HepG2 (cell line): ENCODE results near the gene CBFA2T2. TPM values are rescaled to one million over a fixed set of nuclear protein-coding genes. Genes with fewer than 3 reads are reported as not detected.

Experiments
- GLI4 ChIP-seq: sonication (generic); formaldehyde crosslinking; IDR thresholded peaks from 2 replicates; pipeline ENCODE4 v1.5.1; 2020; ENCODE audit warnings: missing genetic modification reagents, mild to moderate bottlenecking, moderate library complexity, borderline replicate concordance
- IKZF4 ChIP-seq: sonication (generic); formaldehyde crosslinking; IDR thresholded peaks from 2 replicates; pipeline ENCODE4 v1.5.1; 2020; ENCODE audit warnings: borderline replicate concordance, mild to moderate bottlenecking, low read depth, missing genetic modification reagents; ENCODE audit errors: not compliant biosample characterization
- KDM4B ChIP-seq: sonication (generic); formaldehyde crosslinking; IDR thresholded peaks from 2 replicates; pipeline ENCODE4 v1.4.0; 2020; ENCODE audit warnings: missing genetic modification reagents
- LCORL ChIP-seq, 2 experiments: fragments of 450-650 bp in 1 of 2; sonication (generic) in 1 of 2; formaldehyde crosslinking in 1 of 2; IDR thresholded peaks; 2 replicates each; pipeline versions ENCODE4 v1.5.0 to v1.6.1; 2017 to 2020; ENCODE audit warnings: antibody characterized with exemption in 1 of 2, missing genetic modification reagents in 1 of 2
- MAFG ChIP-seq: sonication (generic); formaldehyde crosslinking; IDR thresholded peaks from 2 replicates; pipeline ENCODE4 v1.5.1; 2020; ENCODE audit warnings: mild to moderate bottlenecking, missing genetic modification reagents
- MXD4 ChIP-seq: IDR thresholded peaks from 2 replicates; pipeline ENCODE4 v1.6.1; 2016; ENCODE audit warnings: mild to moderate bottlenecking, missing biosample characterization, missing genetic modification reagents
- PHF8 ChIP-seq: sonication (generic); formaldehyde crosslinking; IDR thresholded peaks from 2 replicates; pipeline ENCODE4 v1.5.0; 2020; ENCODE audit warnings: missing genetic modification reagents
- RAD21 ChIP-seq: fragments of 450-650 bp; formaldehyde crosslinking; IDR thresholded peaks from 2 replicates; pipeline ENCODE4 v1.5.0; 2020; ENCODE audit warnings: mild to moderate bottlenecking
- RFXAP ChIP-seq: sonication (generic); formaldehyde crosslinking; IDR thresholded peaks from 2 replicates; pipeline ENCODE4 v1.4.0; 2020; ENCODE audit warnings: missing genetic modification reagents, borderline replicate concordance
- SUZ12 ChIP-seq: fragments of 150-350 bp; IDR thresholded peaks from 2 replicates; pipeline ENCODE4 v1.6.1; 2014; ENCODE audit warnings: low read depth, low read length
- XBP1 ChIP-seq: sonication (generic); formaldehyde crosslinking; IDR thresholded peaks from 2 replicates; pipeline ENCODE4 v1.5.0; 2020; ENCODE audit warnings: missing genetic modification reagents
- ZFP36L1 ChIP-seq: sonication (generic); formaldehyde crosslinking; IDR thresholded peaks from 2 replicates; pipeline ENCODE4 v1.8.0; 2022; ENCODE audit warnings: mild to moderate bottlenecking, missing genetic modification reagents, moderate library complexity
- ZNF724P ChIP-seq: sonication (generic); formaldehyde crosslinking; IDR thresholded peaks from 2 replicates; pipeline ENCODE4 v1.8.0; 2022; ENCODE audit warnings: missing genetic modification reagents, borderline replicate concordance
- polyA plus RNA-seq, 8 experiments: library from polyadenylated mRNA; depleted of rRNA in 3 of 8; stranded (reverse) in 7 of 8; unstranded in 1 of 8; fragments of >200 nt; fragmentation: Illumina TruSeq in 4 of 8; extraction: Trizol in 4 of 8; gene quantifications; 2 replicates each; pipeline versions ENCODE4 v1.2.1 to v1.2.3, GENCODE V29; 2011 to 2016; ENCODE audit warnings: low read depth in 4 of 8, missing spikeins in 1 of 8, mixed read lengths in 1 of 8; ENCODE audit not compliant: insufficient read depth in 1 of 8
- total RNA-seq, 5 experiments: library from RNA; depleted of rRNA; stranded (reverse); fragments of >200 nt; fragmentation: Illumina TruSeq; extraction: Trizol; gene quantifications; 2 replicates each; pipeline ENCODE4 v1.2.3, GENCODE V29; 2016; ENCODE audit warnings: low read depth in 1 of 5
- TF ChIP-seq, protein P1 (sequence below): sonication (generic); formaldehyde crosslinking; IDR thresholded peaks from 2 replicates; pipeline ENCODE4 v1.5.1; 2020; ENCODE audit warnings: mild to moderate bottlenecking, missing genetic modification reagents, moderate library complexity

The CBFA2T2 gene
- total and polyA plus RNA-seq, 2 of the 13 experiments (the other 11 are each of a cell fraction or from before 2014, with no cell fraction given) = 6.3 to 21.2 TPM

GRCh38 chr20:33673114-33673409 lies 183.2 kb downstream of the CBFA2T2 start (continued):
- TF ChIP-seq GLI4 (CRISPR knock-in tag) (peak; percentile 41; the same call in 1 of the 2 replicates), ZNF724P (CRISPR knock-in tag) (no peak), RFXAP (CRISPR knock-in tag) (0 out of 2 replicates have a peak, but pooled peaks have one; percentile 11), KDM4B (CRISPR knock-in tag) (0 out of 2 replicates have a peak, but pooled peaks have one; percentile 5), XBP1 (CRISPR knock-in tag) (no peak), ZFP36L1 (no peak), MAFG (CRISPR knock-in tag) (no peak), SUZ12 (no peak), MXD4 (CRISPR knock-in tag) (0 out of 2 replicates have a peak, but pooled peaks have one; percentile 2), LCORL (IDR thresholded peaks at IDR 0.05) (no peak), LCORL (CRISPR knock-in tag; IDR thresholded peaks at IDR 0.05) (no peak), PHF8 (CRISPR knock-in tag) (no peak), RAD21 (no peak), IKZF4 (CRISPR knock-in tag) (peak; percentile 26)
- TF ChIP-seq, protein P1, sequence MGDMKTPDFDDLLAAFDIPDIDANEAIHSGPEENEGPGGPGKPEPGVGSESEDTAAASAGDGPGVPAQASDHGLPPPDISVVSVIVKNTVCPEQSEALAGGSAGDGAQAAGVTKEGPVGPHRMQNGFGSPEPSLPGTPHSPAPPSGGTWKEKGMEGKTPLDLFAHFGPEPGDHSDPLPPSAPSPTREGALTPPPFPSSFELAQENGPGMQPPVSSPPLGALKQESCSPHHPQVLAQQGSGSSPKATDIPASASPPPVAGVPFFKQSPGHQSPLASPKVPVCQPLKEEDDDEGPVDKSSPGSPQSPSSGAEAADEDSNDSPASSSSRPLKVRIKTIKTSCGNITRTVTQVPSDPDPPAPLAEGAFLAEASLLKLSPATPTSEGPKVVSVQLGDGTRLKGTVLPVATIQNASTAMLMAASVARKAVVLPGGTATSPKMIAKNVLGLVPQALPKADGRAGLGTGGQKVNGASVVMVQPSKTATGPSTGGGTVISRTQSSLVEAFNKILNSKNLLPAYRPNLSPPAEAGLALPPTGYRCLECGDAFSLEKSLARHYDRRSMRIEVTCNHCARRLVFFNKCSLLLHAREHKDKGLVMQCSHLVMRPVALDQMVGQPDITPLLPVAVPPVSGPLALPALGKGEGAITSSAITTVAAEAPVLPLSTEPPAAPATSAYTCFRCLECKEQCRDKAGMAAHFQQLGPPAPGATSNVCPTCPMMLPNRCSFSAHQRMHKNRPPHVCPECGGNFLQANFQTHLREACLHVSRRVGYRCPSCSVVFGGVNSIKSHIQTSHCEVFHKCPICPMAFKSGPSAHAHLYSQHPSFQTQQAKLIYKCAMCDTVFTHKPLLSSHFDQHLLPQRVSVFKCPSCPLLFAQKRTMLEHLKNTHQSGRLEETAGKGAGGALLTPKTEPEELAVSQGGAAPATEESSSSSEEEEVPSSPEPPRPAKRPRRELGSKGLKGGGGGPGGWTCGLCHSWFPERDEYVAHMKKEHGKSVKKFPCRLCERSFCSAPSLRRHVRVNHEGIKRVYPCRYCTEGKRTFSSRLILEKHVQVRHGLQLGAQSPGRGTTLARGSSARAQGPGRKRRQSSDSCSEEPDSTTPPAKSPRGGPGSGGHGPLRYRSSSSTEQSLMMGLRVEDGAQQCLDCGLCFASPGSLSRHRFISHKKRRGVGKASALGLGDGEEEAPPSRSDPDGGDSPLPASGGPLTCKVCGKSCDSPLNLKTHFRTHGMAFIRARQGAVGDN (CRISPR knock-in tag) = peak; percentile 39; the same call in 1 of the 2 replicates
